ENCODE measurements around the gene GALNT13.

Gene GALNT13

DNA sequence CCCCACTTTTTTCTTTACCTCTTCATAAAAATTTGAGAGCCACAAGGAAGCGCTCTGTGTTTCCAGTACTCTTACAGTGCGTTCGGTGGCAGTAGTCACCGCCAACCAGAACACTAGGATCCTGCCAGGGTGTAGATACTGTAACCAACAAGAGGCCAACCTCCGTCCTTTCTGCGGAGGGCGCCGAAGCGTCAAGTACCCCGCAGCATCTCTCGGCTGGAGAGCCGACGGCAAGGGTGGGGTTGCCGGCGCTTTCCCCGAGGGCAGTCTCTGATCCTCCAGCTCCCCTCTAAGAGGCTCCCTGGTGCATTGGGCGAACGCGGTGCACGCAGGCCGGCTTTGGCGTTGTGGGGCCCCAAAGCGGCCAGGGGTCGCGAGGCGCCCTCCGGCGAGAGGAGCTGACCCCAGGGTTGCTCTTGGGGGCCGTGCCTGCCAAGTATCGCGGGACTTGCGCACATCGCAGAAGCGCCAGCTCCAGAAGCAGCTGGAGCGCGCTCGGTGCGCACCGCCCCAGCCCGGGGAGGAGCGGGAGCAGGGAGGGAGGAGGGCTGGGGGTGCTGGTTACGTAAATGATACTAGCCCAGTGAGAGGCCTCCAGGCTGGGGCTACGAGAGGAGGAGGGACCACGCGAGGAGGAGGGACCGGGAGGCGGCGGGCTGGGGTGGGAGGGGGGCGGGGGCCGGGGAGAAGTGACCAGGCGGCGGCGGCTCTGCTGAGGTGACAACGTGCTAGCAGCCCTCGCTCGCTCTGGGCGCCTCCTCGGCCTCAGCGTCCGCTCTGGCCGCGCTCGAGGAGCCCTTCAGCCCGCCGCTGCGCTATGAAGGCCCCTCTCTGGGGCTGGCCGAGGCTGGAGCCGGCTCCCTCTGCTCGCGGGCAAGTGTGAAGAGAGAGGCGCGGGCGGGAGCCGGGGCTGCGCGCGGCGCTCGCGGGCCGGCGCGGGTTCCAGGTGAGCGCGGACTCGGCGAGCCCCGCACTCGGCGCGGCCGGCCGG, at the start of gene GALNT13:
Gene GALNT13 (plus strand): TSS at position 692 of the 991 bp plus-strand sequence.
- DNase-seq: peak in 50 of 51 donors; percentile 38 to 93 (median 83)

DNA sequence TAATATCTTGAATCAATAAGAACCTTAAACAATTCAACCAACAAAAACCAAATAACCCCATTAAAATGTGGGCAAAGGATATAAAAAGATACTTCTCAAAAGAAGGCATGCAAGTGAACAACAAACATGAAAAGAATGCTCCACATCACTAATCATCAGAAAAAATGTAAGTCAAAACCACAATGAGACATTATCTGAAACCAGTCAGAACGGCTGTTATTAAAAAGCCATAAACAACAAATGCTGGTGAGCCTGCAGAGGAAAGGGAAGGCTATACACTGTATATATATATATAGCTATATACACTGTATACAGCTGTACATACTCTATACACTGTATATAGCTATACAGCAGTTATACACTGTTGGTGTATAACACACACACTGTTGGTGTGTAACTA, 47.8 kb upstream of the GALNT13 start:
- DNase-seq: no peak

DNA sequence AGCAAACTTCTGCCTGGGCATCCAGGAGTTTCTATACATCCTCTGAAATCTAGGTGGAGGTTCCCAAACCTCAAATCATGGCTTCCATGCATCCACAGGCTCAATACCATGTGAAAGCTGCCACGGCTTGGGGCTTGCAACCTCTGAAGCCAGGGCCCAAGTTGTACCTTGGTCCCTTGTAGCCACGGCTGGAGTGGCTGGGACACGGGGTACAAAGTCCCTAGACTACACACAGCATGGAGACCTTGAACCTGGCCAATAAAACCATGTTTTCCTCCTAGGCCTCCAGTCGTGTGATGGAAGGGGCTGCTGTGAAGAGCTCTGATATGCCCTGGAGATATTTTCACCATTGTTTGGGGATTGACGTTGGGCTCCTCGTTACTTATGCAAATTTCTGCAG, 43.4 kb upstream of the GALNT13 start:
- no peak for DNase-seq

DNA sequence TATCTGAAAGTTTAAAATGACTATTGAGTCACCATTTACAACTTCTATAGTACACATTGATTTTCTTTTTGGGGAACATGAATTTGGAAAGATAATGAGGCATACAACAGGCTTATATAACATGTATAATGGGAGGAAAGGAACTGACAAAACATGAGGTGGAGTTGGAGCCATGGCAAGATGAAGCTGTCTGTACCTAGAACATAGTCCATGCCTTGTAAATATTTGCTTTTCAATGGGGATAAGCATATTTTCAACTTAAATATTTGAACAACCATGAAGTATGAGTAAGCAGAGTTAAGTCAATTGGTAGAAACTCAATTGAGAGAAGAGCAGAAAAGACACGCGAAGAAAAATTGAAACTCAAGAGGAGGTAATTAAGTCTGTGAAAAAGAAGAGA, 37.1 kb upstream of the GALNT13 start:
- no peak for DNase-seq

DNA sequence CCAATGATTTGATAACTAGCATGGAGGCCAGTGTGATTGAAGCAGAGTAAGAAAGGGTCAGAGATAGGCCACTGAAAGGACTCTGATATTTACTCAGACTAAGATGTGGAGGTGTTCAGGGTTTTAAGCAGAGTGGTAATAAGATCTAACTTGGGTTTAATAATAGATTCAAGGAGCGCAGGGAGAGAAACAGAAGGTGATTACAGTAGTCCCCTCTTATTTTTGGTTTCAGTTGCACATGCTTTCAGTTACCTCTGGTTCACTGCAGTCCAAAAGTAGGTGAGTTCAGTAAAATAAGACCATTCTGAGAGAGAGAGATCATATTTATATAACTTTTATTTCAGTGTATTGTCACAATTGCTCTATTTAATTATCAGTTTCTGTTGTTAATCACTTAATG, 13.5 kb upstream of the GALNT13 start:
- DNase-seq: no peak

DNA sequence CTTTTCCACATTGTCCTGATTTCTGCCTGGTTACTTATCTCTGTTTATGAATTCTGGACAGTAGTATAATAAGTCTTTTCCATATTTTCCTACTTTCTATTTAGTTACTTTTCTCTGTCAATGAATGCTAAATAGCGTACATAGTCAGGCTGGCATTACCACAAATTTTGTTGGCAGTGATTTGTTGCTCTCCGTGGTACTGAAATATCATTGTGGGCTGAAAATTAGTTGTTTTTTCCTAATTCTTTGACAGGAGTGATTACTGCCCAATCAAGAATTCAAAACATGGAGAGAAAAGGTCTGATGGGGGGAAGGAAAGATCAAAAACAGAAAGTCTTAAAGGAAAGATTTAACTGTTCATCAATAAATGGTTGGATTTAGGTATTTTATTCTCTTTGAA, 7.7 kb upstream of the GALNT13 start:
- DNase-seq: no peak

DNA sequence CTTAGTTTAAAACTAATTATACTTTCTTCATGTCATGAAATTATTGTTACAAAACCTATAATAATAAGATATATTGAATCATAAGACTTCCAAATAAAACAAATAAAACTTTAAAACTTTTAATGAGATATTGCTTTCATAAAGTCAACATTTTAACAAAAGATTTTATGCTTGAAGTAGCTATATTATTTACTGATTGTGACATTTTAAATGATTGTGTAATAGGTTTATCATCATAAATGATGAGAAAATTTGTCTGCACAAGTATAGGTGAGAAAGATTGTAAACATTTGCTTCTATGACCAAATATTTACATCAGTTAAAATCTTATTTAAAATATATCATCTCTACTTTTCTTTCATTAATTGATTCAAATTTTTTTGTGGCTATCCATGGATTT, 5.1 kb upstream of the GALNT13 start:
- DNase-seq: no peak

DNA sequence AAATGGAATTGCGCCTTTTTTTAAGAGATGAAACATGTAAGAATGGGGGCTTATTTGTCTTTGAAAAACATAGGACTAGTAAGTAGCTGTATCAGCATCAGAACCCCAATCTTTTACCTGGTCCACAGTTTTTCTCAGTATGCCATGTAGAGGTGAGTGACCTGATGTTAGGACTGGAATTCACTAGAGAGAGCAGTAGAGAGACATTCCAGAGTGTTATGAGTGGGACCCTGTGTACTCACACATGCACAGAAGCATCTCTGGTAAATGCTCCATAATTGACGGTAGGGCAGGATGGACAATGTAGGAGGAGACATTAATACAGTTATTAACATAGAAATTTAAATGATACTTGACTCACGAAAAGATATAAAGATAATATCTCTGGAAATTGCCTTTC, 1.4 kb upstream of the GALNT13 start:
- peak in 1 of 51 donors; percentile 39 for DNase-seq

DNA sequence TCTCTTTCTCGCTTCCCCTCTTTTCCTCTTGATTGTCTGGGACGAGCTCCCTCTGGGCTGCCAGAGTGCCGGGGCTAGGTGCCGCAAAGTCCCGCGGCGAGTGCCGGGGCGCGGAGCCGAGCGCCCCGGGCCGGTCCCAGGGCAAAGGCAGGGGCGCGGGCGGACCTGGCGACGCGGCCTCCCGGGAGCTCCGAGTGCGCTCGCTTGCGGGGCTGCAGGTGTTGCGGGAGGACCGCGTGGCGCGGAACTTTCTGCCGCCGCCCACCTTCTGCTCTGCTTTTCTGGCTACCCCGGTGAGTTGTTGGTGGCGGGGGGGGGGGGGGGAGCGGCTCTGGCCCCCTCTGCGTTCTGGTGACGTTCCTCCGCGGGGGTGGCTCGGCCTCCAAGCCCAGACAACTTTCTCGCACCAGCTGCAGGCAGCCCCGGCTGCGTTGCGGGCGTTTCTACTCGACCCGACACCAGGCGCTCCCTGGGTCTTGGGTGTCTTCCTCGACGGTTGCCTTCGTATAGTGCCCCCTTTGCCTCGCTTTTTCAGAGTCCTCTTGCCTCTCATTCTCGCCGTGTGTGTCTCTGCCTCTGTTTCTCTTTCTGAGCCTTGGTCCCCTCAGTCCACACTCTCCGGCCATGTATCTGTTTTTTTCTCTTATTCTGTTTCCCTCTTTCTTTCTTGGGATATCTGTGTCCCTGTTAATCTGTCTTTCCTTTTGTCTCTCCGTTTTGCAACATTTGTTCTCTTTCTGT, 759 bp downstream of the GALNT13 start:
- DNase-seq: peak in 26 of 51 donors; percentile 1 to 58 (median 22)

DNA sequence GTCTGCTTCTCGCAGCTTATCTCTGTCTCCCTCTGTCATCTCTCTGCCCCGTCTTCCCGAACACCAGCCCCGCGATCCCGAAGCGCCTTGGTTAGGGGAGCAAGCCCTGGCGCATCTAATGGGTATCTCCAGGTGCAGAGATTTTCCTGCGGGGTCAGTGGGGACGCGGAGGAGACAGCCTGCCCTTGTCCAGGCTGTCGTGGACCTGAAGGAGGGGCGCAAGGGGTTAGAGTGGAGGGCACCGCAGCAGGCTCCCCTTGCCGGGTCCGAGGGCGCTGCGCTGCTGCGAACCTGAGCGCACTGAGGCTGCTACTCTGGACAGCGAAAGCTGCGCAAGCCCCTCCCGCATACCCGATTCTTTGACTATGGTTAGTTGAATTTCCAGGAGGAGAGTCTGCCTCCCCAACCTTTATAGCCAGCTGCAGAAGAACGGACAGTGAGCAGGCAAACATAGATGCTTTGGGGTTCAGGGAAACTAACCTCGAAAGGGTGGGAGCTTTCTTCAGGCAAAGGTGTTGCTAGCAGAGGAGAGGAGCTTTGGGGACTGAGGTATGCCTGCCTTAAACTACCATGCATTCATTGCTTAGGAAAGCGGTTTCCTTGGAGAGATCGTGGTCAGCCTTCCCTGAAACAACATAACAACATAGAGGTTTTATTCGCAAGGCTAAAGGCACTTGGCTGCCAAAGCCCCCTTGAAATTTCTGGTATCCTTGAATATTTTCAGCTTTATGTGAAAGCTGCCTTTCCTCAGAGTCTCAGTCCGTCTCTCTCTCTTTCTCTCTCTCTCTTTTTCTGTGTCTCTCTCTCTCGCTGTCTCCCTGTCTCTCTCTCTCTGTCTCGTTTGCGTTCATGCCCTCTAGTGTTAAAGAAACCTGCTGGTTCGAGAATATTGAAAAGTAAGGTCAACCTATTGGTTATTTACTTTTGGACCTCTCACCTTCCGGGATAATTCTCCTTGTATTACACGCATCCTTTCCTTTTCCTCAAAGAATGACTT, 1.6 kb downstream of the GALNT13 start:
- DNase-seq: peak in 30 of 51 donors; percentile 0 to 40 (median 14)

DNA sequence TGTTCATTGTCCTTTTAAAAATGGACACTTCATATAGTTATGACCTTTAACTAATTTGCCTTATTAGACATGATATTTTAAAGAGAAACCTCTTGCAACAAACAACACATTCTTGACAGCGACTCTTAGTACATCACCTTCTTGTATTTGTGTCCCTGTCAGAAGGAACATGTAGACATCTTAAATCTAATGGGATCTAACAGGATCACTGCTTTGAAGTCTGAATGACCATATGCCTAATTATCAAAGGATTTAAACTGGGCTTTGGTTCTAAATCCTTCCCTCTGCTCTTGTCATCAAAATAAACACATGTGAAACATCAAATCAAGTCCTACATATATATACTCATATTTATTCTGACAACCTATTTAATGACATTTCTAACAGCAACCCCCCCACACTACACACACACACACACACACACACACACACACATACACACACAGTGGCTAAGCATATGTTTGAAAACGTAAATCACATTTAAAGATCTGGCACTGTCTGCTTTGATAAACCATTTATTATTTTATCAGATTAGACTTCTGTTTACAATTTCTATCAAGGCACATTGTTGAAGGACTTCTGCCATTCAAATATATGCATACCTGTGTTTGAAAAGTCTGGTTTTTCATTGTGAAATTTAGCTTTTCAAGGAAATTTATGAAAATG, 4.2 kb downstream of the GALNT13 start:
- DNase-seq: no peak

DNA sequence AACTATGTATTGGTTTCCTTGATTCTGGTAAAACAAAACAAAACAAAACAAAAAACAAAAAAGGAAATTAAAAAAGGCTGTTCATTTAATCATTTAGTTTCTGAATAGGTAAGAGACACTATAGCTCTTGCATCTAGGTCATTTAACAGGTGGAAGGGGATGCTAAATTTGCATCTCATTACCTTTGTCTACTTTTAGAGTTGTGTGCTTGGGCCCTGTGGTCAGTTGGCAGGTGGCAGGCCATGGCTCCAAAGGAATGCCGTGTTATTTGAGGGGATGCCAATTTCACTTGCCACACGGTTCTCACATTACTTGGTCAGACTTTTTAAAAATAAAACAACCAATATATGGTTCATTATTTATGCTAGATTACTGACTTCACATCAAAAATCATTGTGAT, 9.2 kb downstream of the GALNT13 start:
- no peak for DNase-seq

DNA sequence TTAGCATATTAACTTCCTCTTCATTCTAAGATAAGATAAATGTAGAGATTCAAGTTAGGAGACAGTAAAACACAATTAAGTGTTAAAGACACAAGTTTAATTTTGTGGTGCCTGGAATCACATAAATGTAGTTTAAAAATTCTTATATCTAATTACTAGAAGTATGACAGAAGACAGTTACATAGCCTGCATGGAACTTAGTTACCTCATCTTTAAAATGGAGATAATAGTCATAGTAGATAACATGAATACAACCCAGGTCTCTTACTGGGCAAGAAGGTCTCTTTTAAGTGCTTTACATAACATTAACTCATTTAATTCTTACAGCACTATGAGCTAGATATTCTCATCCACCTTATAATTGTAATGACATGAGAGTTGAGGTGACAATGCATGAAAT, 15.1 kb downstream of the GALNT13 start:
- no peak for DNase-seq

DNA sequence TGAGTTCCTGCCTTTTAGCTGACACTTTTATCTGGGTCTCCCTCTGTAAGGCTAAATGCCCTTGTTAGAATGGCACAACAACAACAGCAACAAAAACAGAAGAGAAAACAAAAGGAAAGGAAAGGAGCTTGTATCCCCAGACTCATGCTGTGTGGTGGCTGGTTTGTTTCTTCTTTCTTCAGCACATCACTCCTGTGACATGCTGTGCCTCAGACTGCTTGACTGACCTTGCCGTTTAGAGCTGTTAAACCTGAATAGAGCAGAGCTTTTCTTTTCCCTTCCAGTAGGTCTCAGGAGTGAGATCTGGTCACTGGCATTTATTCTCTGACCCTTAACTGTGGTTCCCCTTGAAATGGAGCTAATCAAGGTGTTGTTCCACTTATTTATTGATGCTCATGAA, 18.9 kb downstream of the GALNT13 start:
- DNase-seq: peak in 1 of 51 donors; percentile 4

DNA sequence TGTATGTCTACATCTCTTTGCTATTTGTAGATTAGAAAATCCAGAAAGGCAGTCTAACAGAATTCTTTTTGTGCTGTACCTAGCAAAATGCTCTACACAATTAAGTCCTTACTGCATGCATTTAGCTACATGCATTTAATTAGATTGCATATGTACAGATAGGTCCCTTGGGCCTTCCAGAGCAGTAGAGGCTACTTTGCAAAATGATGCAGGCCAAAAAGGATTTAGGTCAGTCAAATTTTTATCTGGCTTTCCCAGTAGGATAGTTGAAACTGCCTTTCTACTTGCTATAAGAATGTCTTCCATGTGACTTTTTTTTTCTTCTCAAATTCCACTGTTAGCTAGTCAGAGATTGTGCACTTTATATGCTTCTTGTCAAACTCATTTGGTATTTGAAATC, 19.3 kb downstream of the GALNT13 start:
- DNase-seq: no peak

DNA sequence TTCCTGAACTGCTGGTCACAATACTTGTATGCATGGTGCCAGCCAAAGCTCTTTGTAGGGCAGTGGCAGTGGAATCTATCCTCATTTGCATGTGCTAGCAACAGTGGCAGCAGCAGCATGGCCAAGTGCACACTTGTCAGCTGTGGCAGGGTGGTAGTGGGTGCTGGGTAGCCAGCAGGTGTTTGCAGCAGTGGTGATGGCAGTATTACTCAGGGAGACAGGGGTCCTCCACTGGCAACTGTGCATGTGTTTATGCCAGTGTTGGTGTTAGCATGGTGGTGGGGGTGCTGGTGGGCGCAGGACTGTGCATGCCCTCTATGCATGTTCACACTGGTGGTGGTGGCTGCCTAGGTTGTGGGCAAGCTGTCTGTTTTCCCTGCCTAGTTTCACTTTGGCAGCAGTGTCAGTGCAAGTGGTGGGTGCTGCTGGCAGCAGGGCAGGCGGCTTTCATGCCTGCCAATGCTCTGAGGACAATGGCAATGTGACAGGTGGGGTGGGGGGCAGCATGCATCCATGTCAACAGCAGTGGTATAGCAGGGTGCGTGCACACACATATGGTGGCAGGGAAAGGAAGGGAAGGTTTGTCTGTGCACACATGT, 41.2 kb downstream of the GALNT13 start:
- peak in 1 of 51 donors; percentile 1 for DNase-seq

DNA sequence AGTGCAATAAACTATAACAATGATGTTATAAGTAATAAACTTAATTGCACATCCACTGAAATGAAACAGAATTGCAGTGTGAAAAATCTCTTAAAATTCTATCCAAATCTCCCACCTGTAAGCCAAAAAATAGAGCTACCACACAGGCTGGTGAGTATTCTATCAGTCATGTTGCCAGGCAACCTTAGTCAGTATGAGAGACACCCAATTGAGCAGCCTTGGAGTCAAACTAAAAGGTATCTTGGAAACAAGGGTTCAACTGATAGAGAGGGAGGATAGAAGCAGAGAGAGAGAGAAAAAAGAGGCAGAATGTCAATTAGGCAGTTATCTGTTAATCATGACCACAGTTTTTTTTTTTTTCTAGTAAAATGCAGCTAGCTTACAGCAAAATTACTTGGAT, 45.8 kb downstream of the GALNT13 start:
- peak in 1 of 51 donors; percentile 11 for DNase-seq

DNA sequence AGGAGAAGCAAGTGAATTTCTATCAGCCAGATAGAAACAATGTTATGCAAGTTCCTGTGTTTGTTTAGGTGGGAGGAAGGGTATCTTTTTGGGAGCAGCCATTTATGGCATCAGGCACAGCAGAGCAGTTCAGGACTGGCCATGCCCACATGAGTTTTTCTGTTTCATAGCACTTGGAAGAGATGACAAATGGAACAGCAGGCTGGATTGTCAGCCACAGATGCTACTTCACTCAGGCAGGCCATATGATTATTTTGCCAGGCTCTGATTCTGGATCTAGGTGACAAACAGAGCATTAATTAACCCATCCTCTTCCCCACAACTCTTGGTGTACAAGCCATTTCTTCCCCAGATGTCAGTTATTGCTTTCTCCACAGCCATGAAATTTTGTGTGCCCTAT, 63.8 kb downstream of the GALNT13 start:
- DNase-seq: no peak

DNA sequence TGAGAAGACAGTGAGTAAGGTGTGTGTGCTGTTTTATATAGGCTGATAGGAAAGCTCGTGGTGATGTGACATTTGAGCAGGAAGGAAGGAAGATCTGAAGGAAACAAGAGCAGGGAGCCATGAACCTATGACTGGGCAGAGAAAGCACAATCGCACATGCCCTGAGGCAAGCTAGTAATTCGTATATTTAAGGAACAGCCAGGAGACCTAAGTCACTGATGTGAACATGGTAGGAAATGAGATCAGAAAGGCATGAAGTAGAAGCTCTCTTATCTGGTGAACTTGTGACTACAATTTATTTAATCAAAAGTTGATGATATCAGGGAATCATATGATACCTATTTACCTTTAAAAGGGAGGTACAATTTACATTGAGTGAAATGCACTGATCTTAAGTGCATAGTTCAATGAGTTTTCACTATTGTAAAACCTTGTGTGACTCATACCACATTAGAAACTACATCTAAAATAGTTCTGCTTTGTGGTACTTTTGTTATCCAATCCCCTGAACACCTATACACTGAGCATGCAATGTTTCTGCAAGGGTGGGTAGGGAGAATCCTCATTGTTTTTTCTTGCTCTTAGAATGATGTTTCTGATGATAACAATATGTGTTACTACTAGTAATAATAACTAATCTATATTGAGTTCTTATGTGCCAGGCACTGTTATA, 67.5 kb downstream of the GALNT13 start:
- DNase-seq: no peak

DNA sequence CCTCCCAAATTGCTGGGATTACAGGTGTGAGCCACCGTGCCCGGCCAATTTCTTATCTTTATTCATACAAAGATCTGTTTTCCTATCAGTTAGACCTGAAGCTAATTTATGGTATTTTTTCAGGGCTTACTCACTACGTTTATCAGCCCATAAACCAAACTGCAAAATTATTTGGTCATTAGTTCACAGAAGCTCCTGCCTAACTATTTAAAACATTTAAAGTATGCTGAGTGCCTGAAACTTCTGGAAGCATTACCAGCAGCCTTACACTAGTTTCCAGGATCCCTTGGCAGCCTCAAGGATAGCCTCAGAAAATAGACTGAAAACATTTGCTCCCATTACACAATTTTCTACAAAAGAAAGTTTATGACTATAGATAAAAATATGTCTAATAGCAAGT, 68.8 kb downstream of the GALNT13 start:
- no peak for DNase-seq
